ENCODE measurements around the gene TMEM123. TPM values are rescaled to one million over a fixed set of nuclear protein-coding genes. Genes with fewer than 3 reads are reported as not detected.

Gene TMEM123
- total and polyA plus RNA-seq, 2 of the 13 experiments (the other 11 are each of a cell fraction or from before 2014, with no cell fraction given): 365 to 2,761 TPM

DNA sequence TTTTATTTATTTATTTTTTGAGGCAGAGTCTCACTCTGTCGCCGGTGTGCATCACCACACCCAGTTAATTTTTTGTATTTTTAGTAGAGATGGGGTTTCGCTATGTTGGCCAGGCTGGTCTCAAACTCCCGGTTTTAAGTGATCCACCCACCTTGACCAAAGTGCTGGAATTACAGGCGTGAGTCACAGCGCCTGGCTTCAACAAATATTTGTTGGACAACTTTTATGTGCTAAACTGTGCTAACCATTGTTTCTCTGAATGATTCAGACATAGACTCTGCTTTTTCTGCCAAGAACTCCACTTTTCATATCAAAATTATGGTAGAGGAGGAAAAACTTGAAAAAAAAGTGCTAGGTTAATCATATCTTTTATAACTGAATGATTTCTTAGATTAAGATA is 41.7 kb upstream of the TMEM123 start (continued):
- TF ChIP-seq SMARCC2 (IDR thresholded peaks at IDR 0.05) (0 out of 2 replicates have a peak, but pooled peaks have one; percentile 54), ZNF773 (CRISPR knock-in tag; IDR thresholded peaks at IDR 0.05; ENCODE audit: borderline replicate concordance) (no peak), HDAC2 (CRISPR knock-in tag; IDR thresholded peaks at IDR 0.05) (peak; percentile 75), TBL1XR1 (IDR thresholded peaks at IDR 0.05; ENCODE audit: borderline replicate concordance, low read length, partially characterized antibody) (no peak), ZNF121 (CRISPR knock-in tag; IDR thresholded peaks at IDR 0.05) (peak; percentile 99), NFRKB (IDR thresholded peaks at IDR 0.05) (no peak), AGO1 (IDR thresholded peaks at IDR 0.05; ENCODE audit: low read depth, low read length, poor library complexity, severe bottlenecking) (no peak), POLR2AphosphoS2 (IDR thresholded peaks at IDR 0.05; ENCODE audit: low read depth, low read length) (no peak), RCOR2 (CRISPR knock-in tag; IDR thresholded peaks at IDR 0.05) (0 out of 2 replicates have a peak, but pooled peaks have one; percentile 50), SP4 (CRISPR knock-in tag; IDR thresholded peaks at IDR 0.05) (no peak), ZNF225 (CRISPR knock-in tag; IDR thresholded peaks at IDR 0.05) (no peak), NFIC (IDR thresholded peaks at IDR 0.05; ENCODE audit: low read length) (peak; percentile 60), SNAI1 (CRISPR knock-in tag; IDR thresholded peaks at IDR 0.05; ENCODE audit: borderline replicate concordance) (no peak), RAD21 (CRISPR knock-in tag; IDR thresholded peaks at IDR 0.05) (peak; percentile 21; the same call in 1 of the 2 replicates), ZNF713 (CRISPR knock-in tag; IDR thresholded peaks at IDR 0.05) (no peak), MAFG (CRISPR knock-in tag; IDR thresholded peaks at IDR 0.05) (no peak), SALL1 (CRISPR knock-in tag; IDR thresholded peaks at IDR 0.05) (peak; percentile 82), RXRB (CRISPR knock-in tag; IDR thresholded peaks at IDR 0.05; ENCODE audit: borderline replicate concordance) (peak; percentile 70)
- TF ChIP-seq, protein P1, sequence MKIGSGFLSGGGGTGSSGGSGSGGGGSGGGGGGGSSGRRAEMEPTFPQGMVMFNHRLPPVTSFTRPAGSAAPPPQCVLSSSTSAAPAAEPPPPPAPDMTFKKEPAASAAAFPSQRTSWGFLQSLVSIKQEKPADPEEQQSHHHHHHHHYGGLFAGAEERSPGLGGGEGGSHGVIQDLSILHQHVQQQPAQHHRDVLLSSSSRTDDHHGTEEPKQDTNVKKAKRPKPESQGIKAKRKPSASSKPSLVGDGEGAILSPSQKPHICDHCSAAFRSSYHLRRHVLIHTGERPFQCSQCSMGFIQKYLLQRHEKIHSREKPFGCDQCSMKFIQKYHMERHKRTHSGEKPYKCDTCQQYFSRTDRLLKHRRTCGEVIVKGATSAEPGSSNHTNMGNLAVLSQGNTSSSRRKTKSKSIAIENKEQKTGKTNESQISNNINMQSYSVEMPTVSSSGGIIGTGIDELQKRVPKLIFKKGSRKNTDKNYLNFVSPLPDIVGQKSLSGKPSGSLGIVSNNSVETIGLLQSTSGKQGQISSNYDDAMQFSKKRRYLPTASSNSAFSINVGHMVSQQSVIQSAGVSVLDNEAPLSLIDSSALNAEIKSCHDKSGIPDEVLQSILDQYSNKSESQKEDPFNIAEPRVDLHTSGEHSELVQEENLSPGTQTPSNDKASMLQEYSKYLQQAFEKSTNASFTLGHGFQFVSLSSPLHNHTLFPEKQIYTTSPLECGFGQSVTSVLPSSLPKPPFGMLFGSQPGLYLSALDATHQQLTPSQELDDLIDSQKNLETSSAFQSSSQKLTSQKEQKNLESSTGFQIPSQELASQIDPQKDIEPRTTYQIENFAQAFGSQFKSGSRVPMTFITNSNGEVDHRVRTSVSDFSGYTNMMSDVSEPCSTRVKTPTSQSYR (CRISPR knock-in tag; IDR thresholded peaks at IDR 0.05; ENCODE audit: borderline replicate concordance): no peak
- TF ChIP-seq, protein P2, sequence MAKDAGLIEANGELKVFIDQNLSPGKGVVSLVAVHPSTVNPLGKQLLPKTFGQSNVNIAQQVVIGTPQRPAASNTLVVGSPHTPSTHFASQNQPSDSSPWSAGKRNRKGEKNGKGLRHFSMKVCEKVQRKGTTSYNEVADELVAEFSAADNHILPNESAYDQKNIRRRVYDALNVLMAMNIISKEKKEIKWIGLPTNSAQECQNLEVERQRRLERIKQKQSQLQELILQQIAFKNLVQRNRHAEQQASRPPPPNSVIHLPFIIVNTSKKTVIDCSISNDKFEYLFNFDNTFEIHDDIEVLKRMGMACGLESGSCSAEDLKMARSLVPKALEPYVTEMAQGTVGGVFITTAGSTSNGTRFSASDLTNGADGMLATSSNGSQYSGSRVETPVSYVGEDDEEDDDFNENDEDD (CRISPR knock-in tag; IDR thresholded peaks at IDR 0.05; ENCODE audit: borderline replicate concordance): no peak
- TF ChIP-seq, protein P3, sequence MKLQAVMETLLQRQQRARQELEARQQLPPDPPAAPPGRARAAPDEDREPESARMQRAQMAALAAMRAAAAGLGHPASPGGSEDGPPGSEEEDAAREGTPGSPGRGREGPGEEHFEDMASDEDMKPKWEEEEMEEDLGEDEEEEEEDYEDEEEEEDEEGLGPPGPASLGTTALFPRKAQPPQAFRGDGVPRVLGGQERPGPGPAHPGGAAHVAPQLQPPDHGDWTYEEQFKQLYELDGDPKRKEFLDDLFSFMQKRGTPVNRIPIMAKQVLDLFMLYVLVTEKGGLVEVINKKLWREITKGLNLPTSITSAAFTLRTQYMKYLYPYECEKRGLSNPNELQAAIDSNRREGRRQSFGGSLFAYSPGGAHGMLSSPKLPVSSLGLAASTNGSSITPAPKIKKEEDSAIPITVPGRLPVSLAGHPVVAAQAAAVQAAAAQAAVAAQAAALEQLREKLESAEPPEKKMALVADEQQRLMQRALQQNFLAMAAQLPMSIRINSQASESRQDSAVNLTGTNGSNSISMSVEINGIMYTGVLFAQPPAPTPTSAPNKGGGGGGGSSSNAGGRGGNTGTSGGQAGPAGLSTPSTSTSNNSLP (IDR thresholded peaks at IDR 0.05; ENCODE audit: low read depth, low read length): peak; percentile 76
- TF ChIP-seq, protein P4, sequence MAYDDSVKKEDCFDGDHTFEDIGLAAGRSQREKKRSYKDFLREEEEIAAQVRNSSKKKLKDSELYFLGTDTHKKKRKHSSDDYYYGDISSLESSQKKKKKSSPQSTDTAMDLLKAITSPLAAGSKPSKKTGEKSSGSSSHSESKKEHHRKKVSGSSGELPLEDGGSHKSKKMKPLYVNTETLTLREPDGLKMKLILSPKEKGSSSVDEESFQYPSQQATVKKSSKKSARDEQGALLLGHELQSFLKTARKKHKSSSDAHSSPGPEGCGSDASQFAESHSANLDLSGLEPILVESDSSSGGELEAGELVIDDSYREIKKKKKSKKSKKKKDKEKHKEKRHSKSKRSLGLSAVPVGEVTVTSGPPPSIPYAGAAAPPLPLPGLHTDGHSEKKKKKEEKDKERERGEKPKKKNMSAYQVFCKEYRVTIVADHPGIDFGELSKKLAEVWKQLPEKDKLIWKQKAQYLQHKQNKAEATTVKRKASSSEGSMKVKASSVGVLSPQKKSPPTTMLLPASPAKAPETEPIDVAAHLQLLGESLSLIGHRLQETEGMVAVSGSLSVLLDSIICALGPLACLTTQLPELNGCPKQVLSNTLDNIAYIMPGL (CRISPR knock-in tag; IDR thresholded peaks at IDR 0.05; ENCODE audit: borderline replicate concordance in 1 of 2, low read depth in 1 of 2): 0 out of 4 replicates have a peak, but pooled peaks of 1 of the 2 experiments have one; percentile 4
- TF ChIP-seq, protein P5, sequence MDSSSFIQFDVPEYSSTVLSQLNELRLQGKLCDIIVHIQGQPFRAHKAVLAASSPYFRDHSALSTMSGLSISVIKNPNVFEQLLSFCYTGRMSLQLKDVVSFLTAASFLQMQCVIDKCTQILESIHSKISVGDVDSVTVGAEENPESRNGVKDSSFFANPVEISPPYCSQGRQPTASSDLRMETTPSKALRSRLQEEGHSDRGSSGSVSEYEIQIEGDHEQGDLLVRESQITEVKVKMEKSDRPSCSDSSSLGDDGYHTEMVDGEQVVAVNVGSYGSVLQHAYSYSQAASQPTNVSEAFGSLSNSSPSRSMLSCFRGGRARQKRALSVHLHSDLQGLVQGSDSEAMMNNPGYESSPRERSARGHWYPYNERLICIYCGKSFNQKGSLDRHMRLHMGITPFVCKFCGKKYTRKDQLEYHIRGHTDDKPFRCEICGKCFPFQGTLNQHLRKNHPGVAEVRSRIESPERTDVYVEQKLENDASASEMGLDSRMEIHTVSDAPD (CRISPR knock-in tag; IDR thresholded peaks at IDR 0.05): peak; percentile 38; the same call in 1 of the 2 replicates

Measured in HepG2 (cell line).